ENCODE data around the gene ADM2.

- no peak for TF ChIP-seq CTCF (IDR thresholded peaks at IDR 0.05)
- TF ChIP-seq POLR2A (IDR thresholded peaks at IDR 0.05), result no peak
Measured at GRCh38 chr22:50461536-50461935, 19.8 kb upstream of the ADM2 start.
